ENCODE results near the gene GM2A.

The GM2A gene

DNA sequence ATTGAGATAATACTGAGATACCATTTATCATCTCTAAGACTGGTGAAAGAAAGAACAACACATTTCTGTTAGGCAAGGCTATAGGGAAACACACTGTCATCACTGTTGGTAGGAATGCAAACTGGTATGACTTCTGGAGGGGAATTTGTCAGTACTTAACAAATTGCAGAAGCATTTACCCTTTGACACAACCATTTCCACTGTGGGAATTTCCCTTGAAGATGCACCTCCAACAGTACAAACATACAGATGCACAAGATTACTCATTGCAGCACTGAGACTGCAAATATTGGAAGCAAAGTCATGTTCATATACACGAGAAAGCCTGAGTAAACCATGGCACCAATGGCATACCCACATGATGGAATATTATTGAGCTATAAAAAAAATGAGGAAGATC lies 17.6 kb downstream of the GM2A start:
- CTCF ChIA-PET = interaction anchor here (1.0 to 1.7 kb wide), 3 partner anchors 12 to 46 kb away, joined by 3 to 4 read pairs (median 3); no protein-coding TSS in a partner anchor
- POLR2A ChIA-PET = no interaction called here
- DNase-seq (ENCODE audit: extremely low spot score) = peak; percentile 64
- TF ChIP-seq, protein P1, sequence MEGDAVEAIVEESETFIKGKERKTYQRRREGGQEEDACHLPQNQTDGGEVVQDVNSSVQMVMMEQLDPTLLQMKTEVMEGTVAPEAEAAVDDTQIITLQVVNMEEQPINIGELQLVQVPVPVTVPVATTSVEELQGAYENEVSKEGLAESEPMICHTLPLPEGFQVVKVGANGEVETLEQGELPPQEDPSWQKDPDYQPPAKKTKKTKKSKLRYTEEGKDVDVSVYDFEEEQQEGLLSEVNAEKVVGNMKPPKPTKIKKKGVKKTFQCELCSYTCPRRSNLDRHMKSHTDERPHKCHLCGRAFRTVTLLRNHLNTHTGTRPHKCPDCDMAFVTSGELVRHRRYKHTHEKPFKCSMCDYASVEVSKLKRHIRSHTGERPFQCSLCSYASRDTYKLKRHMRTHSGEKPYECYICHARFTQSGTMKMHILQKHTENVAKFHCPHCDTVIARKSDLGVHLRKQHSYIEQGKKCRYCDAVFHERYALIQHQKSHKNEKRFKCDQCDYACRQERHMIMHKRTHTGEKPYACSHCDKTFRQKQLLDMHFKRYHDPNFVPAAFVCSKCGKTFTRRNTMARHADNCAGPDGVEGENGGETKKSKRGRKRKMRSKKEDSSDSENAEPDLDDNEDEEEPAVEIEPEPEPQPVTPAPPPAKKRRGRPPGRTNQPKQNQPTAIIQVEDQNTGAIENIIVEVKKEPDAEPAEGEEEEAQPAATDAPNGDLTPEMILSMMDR (IDR thresholded peaks at IDR 0.05; ENCODE audit: control extremely low read depth, extremely low read depth, low read depth, missing control alignments) = no peak

DNA sequence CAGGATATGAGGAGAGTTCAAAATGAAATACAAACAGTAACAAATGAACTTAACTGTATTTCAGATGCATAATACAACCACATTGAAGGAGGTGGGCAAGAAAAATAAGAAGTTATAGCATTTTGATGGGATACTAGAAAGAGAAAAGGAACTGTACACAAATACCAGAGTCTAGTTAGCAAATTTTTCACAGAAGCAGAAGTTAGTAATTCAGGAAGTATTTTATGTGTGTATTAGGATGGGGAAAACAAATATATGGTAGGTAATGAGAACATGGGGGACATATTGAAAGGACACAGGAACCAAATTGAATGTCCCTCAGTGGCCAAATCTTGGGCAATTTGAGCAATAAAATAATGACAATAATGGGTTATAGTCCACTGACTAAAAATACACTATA lies 18.4 kb downstream of the GM2A start:
- ChIA-PET CTCF (interaction anchor here (1.0 kb wide), 2 partner anchors 14 to 45 kb away, joined by 3 read pairs; no protein-coding TSS in a partner anchor), POLR2A (no interaction called here)
- TF ChIP-seq, protein P1 (IDR thresholded peaks at IDR 0.05; ENCODE audit: control extremely low read depth, extremely low read depth, low read depth, missing control alignments) = no peak
- DNase-seq (ENCODE audit: extremely low spot score) = no peak

DNA sequence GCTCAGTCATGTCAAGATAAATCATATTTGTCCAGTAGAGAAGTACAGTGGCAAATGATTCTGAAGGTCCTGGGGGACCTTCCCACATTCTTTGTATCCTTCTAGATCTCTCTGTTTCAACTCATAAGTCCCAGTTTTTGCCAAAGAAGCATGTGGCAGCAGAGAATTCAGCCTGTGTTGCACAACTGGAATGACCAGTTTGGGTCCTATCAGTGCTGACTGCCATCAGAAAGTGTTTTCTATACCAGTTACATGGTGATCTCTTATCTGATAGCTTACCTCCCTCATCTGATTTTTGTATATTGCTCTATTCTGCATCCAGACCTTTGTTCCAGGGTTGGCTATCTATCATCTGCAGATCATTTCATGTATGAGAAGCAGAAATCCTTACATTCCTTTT lies 21.7 kb downstream of the GM2A start:
- ChIA-PET CTCF (interaction anchor here (0.9 to 2.1 kb wide), 7 partner anchors 8 to 377 kb away, joined by 3 to 9 read pairs (median 4); partner anchors contain the start of gene GM2A), POLR2A (interaction anchor here (0.7 to 0.8 kb wide), 2 partner anchors 22 to 151 kb away, joined by 3 read pairs; partner anchors contain the start of gene GM2A)
- no peak for DNase-seq (ENCODE audit: extremely low spot score)
- TF ChIP-seq, protein P1 (IDR thresholded peaks at IDR 0.05; ENCODE audit: control extremely low read depth, extremely low read depth, low read depth, missing control alignments) = no peak

DNA sequence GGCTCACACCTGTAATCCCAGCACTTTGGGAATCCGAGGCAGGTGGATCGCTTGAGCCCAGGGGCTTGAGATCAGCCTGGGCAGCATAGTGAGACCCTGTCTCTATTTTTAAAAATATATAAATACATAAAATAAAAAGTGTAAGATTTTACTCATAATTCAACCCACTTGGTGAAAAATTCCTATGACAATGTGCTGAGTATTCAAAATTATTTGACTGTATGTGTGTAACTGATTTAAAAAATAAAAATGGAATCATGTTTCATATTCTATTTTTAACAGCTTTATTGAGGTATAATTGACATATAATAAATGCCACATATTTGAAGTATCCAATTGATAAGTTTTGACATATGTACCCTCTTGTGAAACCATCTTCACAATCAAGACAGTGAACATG lies 22.8 kb downstream of the GM2A start:
- POLR2A ChIA-PET = no interaction called here
- TF ChIP-seq, protein P1 (IDR thresholded peaks at IDR 0.05; ENCODE audit: control extremely low read depth, extremely low read depth, low read depth, missing control alignments) = no peak
- no peak for DNase-seq (ENCODE audit: extremely low spot score)
- CTCF ChIA-PET = interaction anchor here (0.8 to 2.1 kb wide), 4 partner anchors 9 to 40 kb away, joined by 3 to 7 read pairs (median 4); no protein-coding TSS in a partner anchor

DNA sequence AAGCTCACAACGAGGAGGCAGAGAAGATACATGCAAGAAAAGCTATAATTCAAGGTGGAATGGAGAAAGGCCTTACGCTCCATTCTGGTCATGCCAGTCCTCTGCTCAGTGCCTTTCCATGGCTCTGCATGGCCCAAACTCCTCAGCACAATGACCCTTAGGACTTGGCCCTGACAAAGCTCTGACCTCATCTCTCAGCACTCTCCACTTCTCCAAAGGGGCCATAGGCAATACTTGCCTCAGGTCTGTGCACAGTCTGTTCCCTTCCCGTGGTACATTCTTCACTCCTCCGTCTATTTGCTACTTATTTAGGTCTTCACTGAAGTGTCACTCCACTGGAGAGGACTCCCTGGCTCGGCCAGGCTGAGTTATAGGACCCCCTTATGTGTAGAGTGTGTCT lies 25.9 kb downstream of the GM2A start:
- DNase-seq (ENCODE audit: extremely low spot score) = no peak
- POLR2A ChIA-PET = no interaction called here
- CTCF ChIA-PET = interaction anchor here (1.1 to 3.5 kb wide), 3 partner anchors 11 to 37 kb away, joined by 4 to 11 read pairs (median 4); partner anchors contain the start of gene GM2A
- TF ChIP-seq, protein P1 (IDR thresholded peaks at IDR 0.05; ENCODE audit: control extremely low read depth, extremely low read depth, low read depth, missing control alignments) = no peak

DNA sequence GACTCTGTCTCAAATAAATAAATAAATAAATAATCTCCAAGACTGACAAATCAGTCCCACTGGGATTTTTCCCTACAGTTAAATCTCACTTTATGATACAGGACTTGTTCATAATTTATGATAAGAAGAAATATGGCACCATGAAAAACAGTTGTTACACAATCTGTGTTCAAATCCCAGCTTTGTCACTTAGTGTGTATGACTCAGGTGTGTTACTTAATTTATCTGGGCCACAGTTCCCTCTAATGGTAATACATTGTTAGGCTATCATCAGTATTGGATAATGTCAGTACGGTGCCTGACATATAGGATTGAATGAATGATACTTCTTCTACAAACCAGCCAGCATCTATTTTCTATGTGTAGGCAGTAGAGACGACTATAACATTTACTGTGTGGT lies 27.5 kb downstream of the GM2A start:
- ChIA-PET POLR2A (no interaction called here), CTCF (interaction anchor here (3.5 kb wide), 1 partner anchor 35 kb away, joined by 11 read pairs; no protein-coding TSS in a partner anchor)
- TF ChIP-seq, protein P1 (IDR thresholded peaks at IDR 0.05; ENCODE audit: control extremely low read depth, extremely low read depth, low read depth, missing control alignments) = no peak
- DNase-seq (ENCODE audit: extremely low spot score) = no peak
